Subcutaneous adipose tissue (tissue), 4 donors: ENCODE data around the gene USH2A. TPM values are rescaled to one million over a fixed set of nuclear protein-coding genes. Genes with fewer than 3 reads are reported as not detected.

Source experiments
- total RNA-seq, 4 donors: library from RNA; depleted of rRNA; stranded (reverse); fragments of >200 nt; gene quantifications; one replicate each; pipeline ENCODE4 v1.1.0, GENCODE V29; 2016
- TF ChIP-seq, protein P1 (sequence below): fragments of 450-650 bp; IDR thresholded peaks from one replicate; pipeline ENCODE4 v1.5.1; 2016; ENCODE audit warnings: low read depth, mild to moderate bottlenecking, control low read depth, antibody characterized with exemption, moderate library complexity

The USH2A gene
- total RNA-seq, 4 donors from 2014 or later, result under 0.01 TPM; not detected in 3

DNA sequence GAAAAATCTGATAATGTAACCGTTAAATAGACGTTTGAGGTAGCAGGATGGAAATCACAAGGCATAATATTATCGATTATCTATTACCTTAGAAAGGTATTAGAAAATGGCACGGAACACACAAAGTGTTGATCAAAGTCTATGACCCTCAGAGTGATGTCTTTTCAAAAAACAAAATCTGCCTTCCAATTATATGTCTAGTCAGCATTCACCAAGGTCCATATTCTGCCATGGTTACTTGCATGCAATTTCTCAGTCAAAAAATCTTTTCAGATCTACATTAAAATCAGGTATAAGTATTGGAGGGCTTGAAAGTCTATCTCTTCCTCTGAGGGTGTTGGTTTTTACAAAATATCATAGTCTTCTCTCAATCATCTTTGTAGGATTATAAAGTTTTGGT is 774.3 kb downstream of the USH2A start:
- TF ChIP-seq, protein P1, sequence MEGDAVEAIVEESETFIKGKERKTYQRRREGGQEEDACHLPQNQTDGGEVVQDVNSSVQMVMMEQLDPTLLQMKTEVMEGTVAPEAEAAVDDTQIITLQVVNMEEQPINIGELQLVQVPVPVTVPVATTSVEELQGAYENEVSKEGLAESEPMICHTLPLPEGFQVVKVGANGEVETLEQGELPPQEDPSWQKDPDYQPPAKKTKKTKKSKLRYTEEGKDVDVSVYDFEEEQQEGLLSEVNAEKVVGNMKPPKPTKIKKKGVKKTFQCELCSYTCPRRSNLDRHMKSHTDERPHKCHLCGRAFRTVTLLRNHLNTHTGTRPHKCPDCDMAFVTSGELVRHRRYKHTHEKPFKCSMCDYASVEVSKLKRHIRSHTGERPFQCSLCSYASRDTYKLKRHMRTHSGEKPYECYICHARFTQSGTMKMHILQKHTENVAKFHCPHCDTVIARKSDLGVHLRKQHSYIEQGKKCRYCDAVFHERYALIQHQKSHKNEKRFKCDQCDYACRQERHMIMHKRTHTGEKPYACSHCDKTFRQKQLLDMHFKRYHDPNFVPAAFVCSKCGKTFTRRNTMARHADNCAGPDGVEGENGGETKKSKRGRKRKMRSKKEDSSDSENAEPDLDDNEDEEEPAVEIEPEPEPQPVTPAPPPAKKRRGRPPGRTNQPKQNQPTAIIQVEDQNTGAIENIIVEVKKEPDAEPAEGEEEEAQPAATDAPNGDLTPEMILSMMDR, result no peak

DNA sequence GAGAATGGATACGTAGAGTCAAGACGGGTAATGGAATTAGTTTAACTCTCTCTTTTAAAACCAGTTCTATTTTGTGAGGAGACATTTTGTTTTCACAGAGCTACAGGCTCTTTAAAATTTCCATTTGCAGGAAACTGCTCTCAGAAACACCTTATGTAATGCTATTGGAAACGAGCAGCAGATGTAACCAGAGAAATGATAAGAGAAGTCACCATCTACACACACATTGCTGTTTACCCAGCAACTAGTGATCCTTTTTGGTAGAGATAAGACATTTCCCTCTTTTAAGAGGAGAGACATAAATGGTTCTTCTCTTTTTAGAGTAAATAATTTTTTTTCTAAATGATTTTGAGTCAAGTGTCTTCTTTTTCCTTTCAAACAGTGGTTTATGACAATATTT is 775.5 kb downstream of the USH2A start:
- TF ChIP-seq, protein P1, result no peak

DNA sequence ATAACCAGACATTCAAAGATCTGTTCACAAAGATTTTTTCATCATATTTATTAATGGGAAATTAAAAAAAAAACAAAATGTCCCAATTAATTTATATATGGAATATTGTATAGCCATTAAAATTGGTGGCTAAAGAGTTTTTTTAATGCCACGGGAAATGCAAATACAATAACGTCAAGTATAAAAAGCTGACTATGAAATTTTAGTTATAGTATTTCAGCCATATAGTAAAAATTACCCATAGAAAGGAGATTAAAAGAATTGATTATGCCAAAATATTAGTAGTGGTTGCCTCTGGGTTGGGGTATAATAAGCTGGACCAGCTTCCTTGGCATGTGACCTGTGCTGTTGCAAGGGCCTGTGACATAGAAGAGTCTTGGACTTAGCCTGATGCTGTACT is 777.4 kb downstream of the USH2A start:
- TF ChIP-seq, protein P1, result no peak

DNA sequence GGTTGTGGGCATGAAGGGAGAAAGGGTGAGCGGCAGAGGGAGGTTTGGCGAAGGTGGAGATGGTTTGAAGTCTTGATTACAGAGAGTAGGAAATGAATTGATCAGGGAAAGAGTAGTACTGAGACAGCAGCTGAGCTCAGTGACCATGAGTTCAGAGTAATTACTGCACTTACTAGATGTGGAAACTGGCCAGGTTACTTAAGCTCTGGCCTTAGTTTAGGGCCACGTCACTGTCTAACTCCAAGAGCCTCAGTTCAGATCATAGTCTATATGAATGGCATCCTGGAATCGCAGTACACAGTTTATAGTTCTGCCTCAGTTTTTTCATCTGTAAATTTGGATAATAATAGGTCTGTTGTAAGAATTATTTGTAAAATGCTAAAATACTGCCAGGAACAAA is 778.1 kb downstream of the USH2A start:
- TF ChIP-seq, protein P1, result no peak

DNA sequence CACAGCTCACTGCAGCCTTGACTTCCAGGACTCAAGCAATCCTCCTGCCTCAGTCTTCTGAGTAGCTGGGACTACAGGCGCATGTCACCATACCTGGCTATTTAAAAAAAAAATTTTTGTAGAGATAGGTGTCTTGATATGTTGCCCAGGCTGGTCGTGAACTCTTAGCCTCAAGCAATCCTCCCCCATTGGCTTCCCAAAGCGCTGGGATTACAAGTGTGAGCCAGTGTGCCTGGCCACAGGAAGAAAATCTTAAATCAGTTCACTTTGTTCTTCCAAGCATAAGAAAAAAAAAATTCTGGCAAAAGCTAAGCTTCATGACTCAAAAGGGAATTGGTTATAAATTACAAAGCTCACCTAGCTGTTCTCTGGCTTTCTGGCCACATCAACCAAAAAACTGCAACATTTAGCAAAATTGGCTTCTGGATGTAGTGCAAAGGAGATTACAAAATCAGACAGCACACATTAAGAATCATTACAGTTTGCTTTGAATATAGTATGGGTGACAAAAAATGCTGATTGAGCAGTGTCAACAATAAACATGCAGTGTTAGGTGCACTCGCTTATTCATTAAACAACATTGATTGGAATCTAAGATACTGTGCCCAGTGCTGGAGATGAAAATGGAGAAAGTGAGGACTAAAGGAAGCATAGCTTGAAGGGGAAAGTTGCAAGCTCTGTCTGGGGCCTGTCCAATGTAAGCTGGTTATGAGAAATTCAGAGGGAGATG is 779.5 kb downstream of the USH2A start:
- TF ChIP-seq, protein P1, result no peak

DNA sequence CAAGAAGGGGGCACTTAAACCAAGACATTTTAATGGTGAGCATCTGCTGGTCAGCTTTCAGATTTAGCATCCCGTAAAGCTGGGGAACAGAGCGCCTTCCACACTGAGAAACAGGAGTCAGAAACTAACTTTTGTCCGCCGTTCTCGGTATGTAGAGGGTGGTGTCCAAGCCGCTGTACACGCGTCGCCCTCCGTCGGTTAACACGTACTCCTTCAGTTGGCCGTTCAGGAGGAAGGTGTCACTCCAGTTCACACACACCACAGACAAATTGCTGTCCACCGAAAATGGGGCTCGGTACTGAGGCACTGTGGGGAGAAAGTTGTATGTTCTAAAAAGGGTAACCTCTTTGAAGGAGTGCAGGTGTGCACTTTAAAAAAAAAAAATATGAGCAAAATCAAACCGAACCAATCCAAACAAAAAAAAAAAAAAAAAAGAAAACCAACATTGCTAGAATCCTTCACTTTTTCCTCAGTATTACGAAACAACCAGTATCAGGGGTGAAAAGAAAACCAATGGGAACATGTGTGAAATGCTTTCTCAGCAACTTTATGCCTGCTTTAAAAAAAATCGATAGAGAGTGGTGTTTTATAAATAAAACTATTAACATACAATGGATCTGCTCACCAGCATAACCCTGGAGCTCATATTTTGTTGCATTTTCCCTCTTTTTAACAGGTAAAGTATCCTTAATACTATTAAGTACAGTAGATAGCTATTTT is 782.7 kb downstream of the USH2A start:
- TF ChIP-seq, protein P1, result no peak

DNA sequence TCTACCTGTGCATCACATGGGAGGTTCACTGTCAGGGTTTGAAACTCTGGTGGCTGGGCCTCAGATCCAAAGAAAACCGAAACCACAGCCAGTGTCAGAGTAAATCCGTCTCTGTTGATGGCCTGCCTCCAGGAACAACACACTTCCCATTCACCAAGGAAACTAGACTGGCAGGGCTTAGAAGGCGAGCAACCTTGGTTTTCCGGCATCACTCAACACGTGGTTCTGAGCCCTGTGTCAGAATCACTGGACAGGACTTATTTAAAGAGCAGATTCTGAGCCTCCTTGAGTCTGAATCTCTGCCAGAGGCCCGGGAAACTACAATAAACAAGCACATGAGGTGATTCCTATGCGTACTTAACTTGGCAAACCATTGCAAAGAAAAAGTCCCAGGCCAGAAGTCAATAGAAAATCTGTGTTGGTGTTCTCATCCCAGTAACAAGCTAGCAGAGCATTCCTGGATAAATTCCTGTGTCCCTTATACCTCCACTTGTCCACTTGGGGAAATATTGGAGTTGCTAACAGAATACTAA is 786.1 kb downstream of the USH2A start:
- TF ChIP-seq, protein P1, result no peak
